DOHH2 (cell line): ENCODE measurements around the gene SIM1.

ENCODE experiments used
- H3F3A ChIP-seq: fragments of 200-600 bp; sonication (generic), shearing (Covaris generic); 2 replicates; pipeline ENCODE4 v1.6.0; 2016; ENCODE audit warnings: antibody characterized with exemption, mild to moderate bottlenecking; ENCODE audit not compliant: control insufficient read depth, insufficient read depth
- H3K27ac ChIP-seq: fragments of 200-600 bp; sonication (generic); 2 replicates; pipeline ENCODE4 v1.5.1; 2014; ENCODE audit warnings: low read depth, mild to moderate bottlenecking, low read length, moderate library complexity
- H3K27me3 ChIP-seq: fragments of 200-600 bp; sonication (generic); 2 replicates; pipeline ENCODE4 v1.6.1; 2014; ENCODE audit warnings: mild to moderate bottlenecking, low read length, mixed read lengths; ENCODE audit not compliant: control insufficient read depth
- H3K36me3 ChIP-seq: fragments of 200-600 bp; sonication (generic); 2 replicates; pipeline ENCODE4 v1.6.1; 2014; ENCODE audit warnings: mild to moderate bottlenecking, low read length, moderate library complexity, mixed read lengths; ENCODE audit not compliant: control insufficient read depth
- H3K4me1 ChIP-seq: fragments of 200-600 bp; sonication (generic); 2 replicates; pipeline ENCODE4 v1.6.1; 2014; ENCODE audit warnings: mild to moderate bottlenecking, low read length, mixed read lengths; ENCODE audit not compliant: control insufficient read depth
- H3K4me2 ChIP-seq: fragments of 200-600 bp; sonication (generic); 2 replicates; pipeline ENCODE4 v1.6.0; 2014; ENCODE audit warnings: mild to moderate bottlenecking, low read length, moderate library complexity
- H3K4me3 ChIP-seq: fragments of 200-600 bp; sonication (generic); 2 replicates; pipeline ENCODE4 v1.5.1; 2014; ENCODE audit warnings: mild to moderate bottlenecking, low read length, mixed read lengths
- H3K79me2 ChIP-seq: fragments of 200-600 bp; sonication (generic); 2 replicates; pipeline ENCODE4 v1.6.1; 2014; ENCODE audit warnings: mild to moderate bottlenecking, low read length, mixed read lengths; ENCODE audit not compliant: control insufficient read depth
- H3K9me2 ChIP-seq: fragments of 200-600 bp; sonication (generic); replicated peaks from 2 replicates; pipeline ENCODE4 v1.6.1; 2014; ENCODE audit warnings: mild to moderate bottlenecking, low read length, mixed read lengths; ENCODE audit not compliant: control insufficient read depth
- H3K9me3 ChIP-seq: fragments of 200-600 bp; sonication (generic); 2 replicates; pipeline ENCODE4 v1.6.1; 2014; ENCODE audit warnings: antibody characterized with exemption, low read length, mixed read lengths; ENCODE audit not compliant: control insufficient read depth, insufficient read depth
- H4K20me1 ChIP-seq: fragments of 200-600 bp; sonication (generic); 2 replicates; pipeline ENCODE4 v1.6.0; 2014; ENCODE audit warnings: low read depth, mild to moderate bottlenecking, antibody characterized with exemption, low read length, moderate library complexity; ENCODE audit not compliant: control insufficient read depth, insufficient read depth
- CTCF ChIP-seq: fragments of 200-600 bp; sonication (generic); IDR thresholded peaks from one replicate; pipeline ENCODE4 v1.5.1; 2014; ENCODE audit warnings: antibody characterized with exemption, mild to moderate bottlenecking, low read depth, low read length; ENCODE audit not compliant: poor library complexity, severe bottlenecking
- EZH2phosphoT487 ChIP-seq: fragments of 200-600 bp; sonication (generic); IDR thresholded peaks from 2 replicates; pipeline ENCODE4 v1.6.1; 2017; ENCODE audit warnings: borderline replicate concordance, mild to moderate bottlenecking, antibody characterized with exemption, low read length, moderate library complexity, mixed read lengths

The SIM1 gene

GRCh38 chr6:100435299-100435698, 29.4 kb downstream of the SIM1 start:
- no peaks in the 10 kb centered on the region for H3K79me2 ChIP-seq
- H3F3A ChIP-seq, result no peaks in the 10 kb centered on the region
- H3K36me3 ChIP-seq, result no peaks in the 10 kb centered on the region
- no peaks in the 10 kb centered on the region for H3K9me2 ChIP-seq
- no peak overlapping the region for H3K27ac ChIP-seq
- no peak overlapping the region for H3K4me3 ChIP-seq
- H3K4me1 ChIP-seq, result no peaks in the 10 kb centered on the region
- no peaks in the 10 kb centered on the region for H3K9me3 ChIP-seq
- H3K27me3 ChIP-seq, result no peaks in the 10 kb centered on the region
- H3K4me2 ChIP-seq, result no peak overlapping the region
- TF ChIP-seq EZH2phosphoT487 (no peak), CTCF (no peak)
- H4K20me1 ChIP-seq, result no peaks in the 10 kb centered on the region

GRCh38 chr6:100433726-100434435, 30.8 kb downstream of the SIM1 start:
- no peaks in the 10 kb centered on the region for H3K36me3 ChIP-seq
- no peaks in the 10 kb centered on the region for H3F3A ChIP-seq
- H3K4me3 ChIP-seq, result no peak overlapping the region
- no peaks in the 10 kb centered on the region for H3K27me3 ChIP-seq
- H3K4me2 ChIP-seq, result no peak overlapping the region
- no peak for TF ChIP-seq CTCF
- no peak for TF ChIP-seq EZH2phosphoT487
- no peaks in the 10 kb centered on the region for H3K79me2 ChIP-seq
- H3K9me2 ChIP-seq, result no peaks in the 10 kb centered on the region
- no peak overlapping the region for H3K27ac ChIP-seq
- H3K4me1 ChIP-seq, result no peaks in the 10 kb centered on the region
- no peaks in the 10 kb centered on the region for H3K9me3 ChIP-seq
- no peaks in the 10 kb centered on the region for H4K20me1 ChIP-seq

- H3K27ac ChIP-seq, result no peak overlapping the region
- H3K4me2 ChIP-seq, result no peak overlapping the region
- TF ChIP-seq CTCF (no peak), EZH2phosphoT487 (no peak)
- H3K79me2 ChIP-seq, result no peaks in the 10 kb centered on the region
- no peaks in the 10 kb centered on the region for H3K9me3 ChIP-seq
- H3F3A ChIP-seq, result no peaks in the 10 kb centered on the region
- H3K9me2 ChIP-seq, result no peaks in the 10 kb centered on the region; the same call in 1 of the 2 replicates
- H4K20me1 ChIP-seq, result no peaks in the 10 kb centered on the region
- H3K36me3 ChIP-seq, result no peaks in the 10 kb centered on the region
- no peak overlapping the region for H3K4me3 ChIP-seq
- H3K27me3 ChIP-seq, result no peaks in the 10 kb centered on the region
- no peaks in the 10 kb centered on the region for H3K4me1 ChIP-seq
Observed at GRCh38 chr6:100432136-100432535, 32.6 kb downstream of the SIM1 start.
